Heart left ventricle (tissue), 16 donors: ENCODE results near the gene THY1. TPM values are rescaled to one million over a fixed set of nuclear protein-coding genes. Genes with fewer than 3 reads are reported as not detected.
A peak's percentile ranks its signal among the peaks of the same experiment; 100 is the strongest.

Experiments
- ATAC-seq, 4 donors: fragments of 200-7000 bp; cut with Tn5 transposase; one replicate each; pipeline ENCODE4 v1.9.1; 2020 to 2022; ENCODE audit warnings: moderate library complexity in 4 of 4, mild to moderate bottlenecking in 3 of 4, moderate number of reproducible peaks in 1 of 4
- DNase-seq, 5 donors: peaks; one replicate each; pipeline ENCODE4 v3.0.0-alpha.2; 2020
- H3K27ac ChIP-seq, 12 donors: fragments of 200-600 bp; sonication (generic) in 4 of 12; one replicate each; pipeline versions ENCODE4 v1.5.0 to v1.8.0; 2016 to 2022; ENCODE audit warnings: mild to moderate bottlenecking in 2 of 12
- H3K27me3 ChIP-seq, 9 donors: fragments of 200-600 bp; sonication (generic) in 2 of 9; one replicate each; pipeline versions ENCODE4 v1.5.1 to v1.8.0; 2016 to 2022; ENCODE audit warnings: mild to moderate bottlenecking in 3 of 9
- H3K36me3 ChIP-seq, 9 donors: fragments of 200-600 bp; sonication (generic) in 2 of 9; one replicate each; pipeline versions ENCODE4 v1.5.0 to v1.8.0; 2018 to 2022; ENCODE audit warnings: mild to moderate bottlenecking in 2 of 9
- H3K4me1 ChIP-seq, 12 donors: fragments of 200-600 bp; sonication (generic) in 4 of 12; one replicate each; pipeline versions ENCODE4 v1.5.0 to v1.8.0; 2016 to 2022; ENCODE audit warnings: mild to moderate bottlenecking in 3 of 12
- H3K4me3 ChIP-seq, 12 donors: fragments of 200-600 bp; sonication (generic) in 4 of 12; one replicate each; pipeline versions ENCODE4 v1.5.0 to v1.8.0; 2017 to 2022; ENCODE audit warnings: mild to moderate bottlenecking in 9 of 12, moderate library complexity in 4 of 12
- H3K9me3 ChIP-seq, 12 donors: fragments of 200-600 bp; sonication (generic) in 4 of 12; one replicate each; pipeline versions ENCODE4 v1.5.0 to v1.8.0; 2016 to 2022; ENCODE audit warnings: mild to moderate bottlenecking in 1 of 12
- CTCF ChIP-seq, 12 donors: fragments of 200-600 bp; sonication (generic) in 4 of 12; IDR thresholded peaks; one replicate each; pipeline versions ENCODE4 v1.5.0 to v1.8.0; 2018 to 2022; ENCODE audit warnings: antibody characterized with exemption in 12 of 12, mild to moderate bottlenecking in 5 of 12
- POLR2A ChIP-seq, 2 donors: fragments of 450-650 bp; IDR thresholded peaks; one replicate each; pipeline ENCODE4 v1.6.1; 2017; ENCODE audit warnings: antibody characterized with exemption in 2 of 2, mild to moderate bottlenecking in 2 of 2, moderate library complexity in 2 of 2
- WGBS, 4 donors: extraction: QIAGEN DNeasy Blood & Tissue Kit in 2 of 4; methylation state at CpG; one replicate each; pipeline versions ENCODE4 v1.1.5 to v1.1.7; 2013 to 2018; 5-methylcytosine and 5-hydroxymethylcytosine counted together
- intact Hi-C, 10 donors: fragments of 100-400 bp; cut with DNase I; formaldehyde crosslinking; loops; one replicate each; pipeline versions ENCODE4 v1.11.1 to v1.14.2; 2022
- polyA plus RNA-seq, 2 donors: library from polyadenylated mRNA; stranded (reverse); fragments of 200-250 nt; gene quantifications; one replicate each; pipeline ENCODE4 v1.2.3, GENCODE V29; 2013
- total RNA-seq, 9 donors: library from RNA; depleted of rRNA in 2 of 9; stranded (reverse); fragments of >200 nt in 2 of 9; fragmentation: NEBNext Ultra II Directional in 3 of 9; extraction: Animal tissue kit (Norgen Biotek cat#: 25700) in 3 of 9; gene quantifications; one replicate each; pipeline versions ENCODE4 v1.1.0 to v1.2.4, GENCODE V29; 2016 to 2023
- donor health status: ischemic (EF 13 %, LVEDD 7.1; RV severe dilation, severe dysfunction).
- donor health status: healthy with polysubstance abuse.
- donor health status: DM: no; HTN: yes; CAD: no.
- donor health status: DM: no; HTN: no; CAD: no.
- donor health status: ischemic (EF 25% LVEDD 6.9; RV normal size, moderate dysfunction).
- donor health status: ischemic (EF 25% LVEDD 5.7; RV mildly dilated, moderate dysfunction).
- donor health status: healthy.
- donor health status: DM: yes; HTN: yes; CAD: no.
- donor health status: ischemic (EF 35%, LVEDD 5.7; RV mildly dilated, moderate dysfunction).
- donor health status: nonischemic (EF 11% LVEDD 7.7; RV severe dilation, severe dysfunction).
- donor health status: DM: yes; HTN: yes; CAD: no.
- donor health status: PGD.
- donor health status: ischemic (EF 29% LVEDD 5.4; RV normal size, mild dysfunction).
- donor health status: nonischemic (EF 23%, LVEDD 6.1; RV moderate dilation, normal function).

Gene THY1
- total and polyA plus RNA-seq, 11 donors, result 0.80 to 57.8 (median 5.8) TPM; not detected in 1

- no peak overlapping the region for H3K4me3 ChIP-seq
- TF ChIP-seq CTCF (IDR thresholded peaks at IDR 0.05), result no peak
- TF ChIP-seq POLR2A (IDR thresholded peaks at IDR 0.05), result no peak
- ATAC-seq, result no peak
- intact Hi-C loops, result loop anchor here in 1 of 10 donors (2.0 kb wide), 1 partner anchor 16 kb away; no protein-coding TSS in a partner anchor
- no peaks in the 10 kb centered on the region for H3K36me3 ChIP-seq
- H3K27me3 ChIP-seq, result no peaks in the 10 kb centered on the region
- H3K4me1 ChIP-seq, result peaks cover 0 to 96% (median 67%) of the 10 kb centered on the region in 12 donors
- peak in 1 of 5 donors; percentile 36 for DNase-seq
- H3K9me3 ChIP-seq, result no peaks in the 10 kb centered on the region
- 61 to 71% (median 66%) methylated on average over 22 to 23 of the region's 23 CpGs for WGBS, 4 donors
- peak overlapping the region in 10 of 12 donors; percentile 33 to 100 (median 95) for H3K27ac ChIP-seq
Measured at GRCh38 chr11:119373059-119373920, 49.7 kb downstream of the THY1 start.

GRCh38 chr11:119372260-119373058 lies 50.5 kb downstream of the THY1 start:
- ATAC-seq (no peak), DNase-seq (peak in 3 of 5 donors; percentile 43 to 65 (median 51))
- no peaks in the 10 kb centered on the region for H3K27me3 ChIP-seq
- TF ChIP-seq CTCF (IDR thresholded peaks at IDR 0.05), result no peak
- WGBS, 4 donors, result 57 to 74% (median 69%) methylated on average over 10 to 26 of the region's 26 CpGs
- no peaks in the 10 kb centered on the region for H3K36me3 ChIP-seq
- no peaks in the 10 kb centered on the region for H3K9me3 ChIP-seq
- H3K27ac ChIP-seq, result peak overlapping the region in 10 of 12 donors; percentile 33 to 100 (median 94)
- intact Hi-C loops, result loop anchor here in 1 of 10 donors (2.0 kb wide), 1 partner anchor 16 kb away; no protein-coding TSS in a partner anchor
- H3K4me3 ChIP-seq, result peak overlapping the region in 1 of 12 donors; percentile 1
- peaks cover 0 to 99% (median 75%) of the 10 kb centered on the region in 12 donors for H3K4me1 ChIP-seq

- WGBS, 4 donors, result 43 to 53% (median 45%) methylated on average over 8 of the region's 8 CpGs
- Histone ChIP-seq H3K36me3 (no peaks in the 10 kb centered on the region), H3K9me3 (no peaks in the 10 kb centered on the region), H3K27ac (peak overlapping the region in 11 of 12 donors; percentile 33 to 100 (median 92)), H3K4me3 (no peak overlapping the region), H3K4me1 (peaks cover 0 to 100% (median 80%) of the 10 kb centered on the region in 12 donors), H3K27me3 (peaks cover 0 to 4% (median 0%) of the 10 kb centered on the region in 9 donors)
- ATAC-seq, result peak in 3 of 4 donors; percentile 8 to 27 (median 9)
- TF ChIP-seq CTCF (IDR thresholded peaks at IDR 0.05), result peak in 9 of 12 donors; percentile 16 to 47 (median 26)
- TF ChIP-seq POLR2A (IDR thresholded peaks at IDR 0.05), result no peak
- intact Hi-C loops, result loop anchor here in 1 of 10 donors (2.0 kb wide), 1 partner anchor 15 kb away; no protein-coding TSS in a partner anchor
- peak in 2 of 5 donors; percentile 53 to 67 for DNase-seq
Measured at GRCh38 chr11:119371778-119372182, 51.2 kb downstream of the THY1 start.
